Mammary epithelial cell (primary cell): ENCODE measurements around the gene BCL11B.

Experiments used
- CTCF ChIP-seq, 2 donors: IDR thresholded peaks in 1 of 2; conservative IDR thresholded peaks in 1 of 2; 2 replicates each; pipeline ENCODE4 v1.5.1; 2011 to 2012; ENCODE audit warnings: inconsistent platforms in 2 of 2, low read length in 2 of 2, mild to moderate bottlenecking in 2 of 2, control low read depth in 1 of 2, low read depth in 1 of 2; ENCODE audit not compliant: insufficient read depth in 1 of 2; ENCODE audit errors: extremely low read depth in 1 of 2
- EZH2 ChIP-seq: IDR thresholded peaks from 2 replicates; pipeline ENCODE4 v1.6.1; 2012; ENCODE audit warnings: low read length, inconsistent platforms, borderline replicate concordance

GRCh38 chr14:99230208-99231151 is 41.5 kb downstream of the BCL11B start:
- TF ChIP-seq CTCF (conservative IDR thresholded peaks at IDR 0.05 in 1 of 2, IDR thresholded peaks at IDR 0.05 in 1 of 2; ENCODE audit: extremely low read depth in 1 of 2, insufficient read depth in 1 of 2, low read depth in 1 of 2, low read length in 2 of 2) (peak in 1 of 2 donors; percentile 31), EZH2 (no peak)
